GM19023 (cell line): ENCODE results near the gene SLC6A5.

ENCODE experiments used
- ATAC-seq: cut with Tn5 transposase; IDR thresholded peaks from one replicate; pipeline ENCODE4 v1.9.1; 2021; ENCODE audit warnings: mild to moderate bottlenecking, moderate library complexity; ENCODE audit not compliant: unreplicated experiment

SLC6A5 gene

GRCh38 chr11:20668131-20668809 is 68.9 kb downstream of the SLC6A5 start:
- no peak for ATAC-seq

DNA sequence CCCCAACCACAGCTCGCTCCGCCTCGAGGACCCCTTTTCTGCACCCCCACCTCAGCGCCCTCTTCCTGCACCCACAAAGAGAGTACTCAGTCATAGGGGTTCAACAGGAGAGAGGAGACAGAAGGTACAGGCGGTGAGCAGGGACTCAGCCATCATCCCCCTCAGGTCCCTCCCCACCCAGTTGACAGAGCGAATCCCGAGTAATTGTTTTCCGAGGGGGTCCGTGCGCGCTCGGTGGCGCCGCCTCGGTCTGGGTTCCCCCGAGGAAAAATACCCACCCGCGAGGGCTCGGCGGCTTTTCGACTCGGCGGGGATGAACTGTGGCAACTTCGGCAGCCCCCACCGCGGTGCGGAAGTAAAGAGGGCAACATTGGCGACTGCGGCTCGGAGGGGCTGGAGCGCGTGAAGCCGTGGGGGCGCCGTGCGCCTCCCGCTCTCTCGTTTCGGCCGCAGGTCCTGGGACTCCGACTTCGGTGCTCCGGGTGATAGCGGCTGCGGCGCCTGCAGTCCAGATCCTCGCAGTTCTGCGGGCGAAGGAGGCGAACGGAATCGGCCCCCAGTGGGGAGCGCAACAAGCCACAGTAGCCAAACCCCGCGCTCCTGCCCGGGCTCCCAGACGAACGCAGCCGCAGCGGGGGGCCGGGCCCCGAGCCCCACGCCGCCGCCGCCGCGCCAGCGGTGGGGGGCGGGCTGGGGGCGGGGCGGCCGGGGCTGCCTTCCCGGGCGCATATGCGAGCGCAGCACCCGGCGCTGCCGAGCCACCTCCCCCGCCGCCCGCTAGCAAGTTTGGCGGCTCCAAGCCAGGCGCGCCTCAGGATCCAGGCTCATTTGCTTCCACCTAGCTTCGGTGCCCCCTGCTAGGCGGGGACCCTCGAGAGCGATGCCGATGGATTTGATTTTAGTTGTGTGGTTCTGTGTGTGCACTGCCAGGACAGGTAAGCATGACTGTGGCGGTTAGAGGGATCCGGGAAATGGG is 69.7 kb downstream of the SLC6A5 start, which contains the start of gene NELL1:
Gene NELL1 (plus strand): TSS at position 743 of the 976 bp plus-strand sequence.
- ATAC-seq, result no peak

- no peak for ATAC-seq
These were observed 70.6 kb downstream of the SLC6A5 start for GRCh38 chr11:20669820-20670684.

- ATAC-seq, result no peak
These were observed 71.6 kb downstream of the SLC6A5 start for GRCh38 chr11:20670932-20671403.

- ATAC-seq, result no peak
These were observed 72.6 kb downstream of the SLC6A5 start for GRCh38 chr11:20671856-20672546.

- no peak for ATAC-seq
These were observed 73.2 kb downstream of the SLC6A5 start for GRCh38 chr11:20672575-20672974.

- no peak for ATAC-seq
These were observed 77.2 kb downstream of the SLC6A5 start for GRCh38 chr11:20676658-20677057.

DNA sequence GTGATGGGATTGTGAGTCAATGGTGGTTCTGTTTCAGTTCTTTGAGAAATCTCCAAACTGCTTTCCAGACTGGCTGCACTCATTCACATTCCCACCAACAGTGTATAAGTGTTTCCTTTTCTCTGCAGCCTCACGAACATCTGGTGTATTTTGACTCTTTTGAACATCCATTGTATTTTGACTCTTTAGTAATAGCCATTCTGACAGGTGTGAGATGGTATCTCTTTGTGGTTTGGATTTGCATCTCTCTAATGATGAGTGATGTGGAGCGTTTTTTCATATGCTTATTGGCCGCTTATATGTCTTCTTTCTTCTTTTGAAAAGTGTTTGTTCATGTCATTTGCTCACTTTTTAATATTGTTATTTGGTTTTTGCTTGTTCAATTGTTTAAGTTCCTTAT is 89.4 kb downstream of the SLC6A5 start:
- ATAC-seq, result no peak

DNA sequence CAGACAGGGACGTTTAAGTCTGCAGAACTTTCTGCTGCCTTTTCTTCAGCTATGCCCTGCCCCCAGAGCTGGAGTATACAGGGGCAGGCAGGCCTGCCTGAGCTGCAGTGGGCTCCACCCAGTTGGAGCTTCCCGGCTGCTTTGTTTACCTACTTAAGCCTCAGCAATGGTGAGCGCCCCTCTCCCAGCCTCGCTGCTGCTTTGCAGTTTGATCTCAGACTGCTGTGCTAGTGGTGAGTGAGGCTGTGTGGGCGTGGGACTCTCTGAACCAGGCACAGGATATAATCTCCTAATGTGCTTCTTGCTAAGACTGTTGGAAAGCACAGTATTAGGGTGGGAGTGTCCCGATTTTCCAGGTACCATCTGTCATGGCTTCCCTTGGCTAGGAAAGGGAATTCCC is 108.5 kb downstream of the SLC6A5 start:
- ATAC-seq, result no peak
